HG02798 (cell line): Measurements from ENCODE around the gene IFRD2.

Source experiments
- ATAC-seq: cut with Tn5 transposase; IDR thresholded peaks from one replicate; pipeline ENCODE4 v1.9.1; 2021; ENCODE audit warnings: mild to moderate bottlenecking; ENCODE audit not compliant: unreplicated experiment, poor library complexity

IFRD2 gene

GRCh38 chr3:50237754-50238548, 54.3 kb downstream of the IFRD2 start:
- peak; percentile 38 for ATAC-seq
